Stimulated activated CD8-positive, alpha-beta memory T cell treated with anti-CD3 and anti-CD28 coated beads, Interleukin-4, amount 100 ng/mL, for 1 hour (primary cell): ENCODE results near the gene SMAD4.
"Not testable (repeated sequence)": the region's sequence is repeated elsewhere in the genome, so short reads cannot be mapped to it uniquely, and the experiment has no call there.

Source experiments
- DNase-seq, 2 donors: peaks; one replicate each; pipeline ENCODE4 v3.0.0-alpha.2; 2020; ENCODE audit warnings: low read depth in 2 of 2, low spot score in 1 of 2

SMAD4 gene

GRCh38 chr18:51069885-51070284, 39.9 kb downstream of the SMAD4 start:
- DNase-seq: no peak

- no peak for DNase-seq
Measured at GRCh38 chr18:51070545-51070944, 40.5 kb downstream of the SMAD4 start.

- no peak for DNase-seq
Measured at GRCh38 chr18:51072586-51073313, 42.7 kb downstream of the SMAD4 start.

- no peak for DNase-seq
Measured at GRCh38 chr18:51074605-51075004, 44.6 kb downstream of the SMAD4 start.

- no peak for DNase-seq
Measured at GRCh38 chr18:51076503-51076902, 46.5 kb downstream of the SMAD4 start.

GRCh38 chr18:51077217-51077616, 47.2 kb downstream of the SMAD4 start:
- DNase-seq: no peak

GRCh38 chr18:51078026-51078425, 48.0 kb downstream of the SMAD4 start:
- no peak for DNase-seq

- DNase-seq: no peak
Measured at GRCh38 chr18:51082571-51083267, 52.7 kb downstream of the SMAD4 start.

- no peak for DNase-seq
Measured at GRCh38 chr18:51083398-51083797, 53.4 kb downstream of the SMAD4 start.

GRCh38 chr18:51088410-51088809, 58.4 kb downstream of the SMAD4 start:
- no peak for DNase-seq

GRCh38 chr18:51089691-51090090, 59.7 kb downstream of the SMAD4 start:
- DNase-seq: no peak

- DNase-seq: no peak
Measured at GRCh38 chr18:51091270-51091669, 61.3 kb downstream of the SMAD4 start.

- DNase-seq: no peak
Measured at GRCh38 chr18:51092117-51092516, 62.1 kb downstream of the SMAD4 start.

GRCh38 chr18:51092967-51093366, 63.0 kb downstream of the SMAD4 start:
- not testable (repeated sequence) for DNase-seq

- no peak for DNase-seq
Measured at GRCh38 chr18:51097021-51097822, 67.2 kb downstream of the SMAD4 start.

- no peak for DNase-seq
Measured at GRCh38 chr18:51098082-51098481, 68.1 kb downstream of the SMAD4 start.

GRCh38 chr18:51098513-51098912, 68.5 kb downstream of the SMAD4 start:
- no peak for DNase-seq

GRCh38 chr18:51100385-51101120, 70.5 kb downstream of the SMAD4 start:
- no peak for DNase-seq

GRCh38 chr18:51107082-51107481, 77.1 kb downstream of the SMAD4 start:
- DNase-seq: no peak

- no peak for DNase-seq
Measured at GRCh38 chr18:51107598-51108305, 77.7 kb downstream of the SMAD4 start.

GRCh38 chr18:51108330-51108729, 78.3 kb downstream of the SMAD4 start:
- no peak for DNase-seq
